Mesendoderm (in vitro differentiated cells): Measurements from ENCODE around the gene FRMPD4.
A peak's percentile ranks its signal among the peaks of the same experiment; 100 is the strongest.

Experiments used
- DNase-seq: peaks from one replicate; pipeline ENCODE4 v3.0.0; 2013
- H2AK5ac ChIP-seq: 2 replicates; pipeline ENCODE4 v1.6.1; 2013; ENCODE audit warnings: low read length, inconsistent platforms
- H2BK120ac ChIP-seq: 2 replicates; pipeline ENCODE4 v1.6.1; 2013; ENCODE audit warnings: low read depth, mild to moderate bottlenecking, low read length, moderate library complexity, mixed read lengths
- H2BK15ac ChIP-seq: replicated peaks from 2 replicates; pipeline ENCODE4 v1.6.1; 2013; ENCODE audit warnings: low read depth, mild to moderate bottlenecking, moderate library complexity
- H2BK5ac ChIP-seq: 2 replicates; pipeline ENCODE4 v1.6.1; 2013; ENCODE audit warnings: low read length, inconsistent platforms
- H3K18ac ChIP-seq: 2 replicates; pipeline ENCODE4 v1.6.1; 2013; ENCODE audit warnings: mild to moderate bottlenecking, low read length, mixed read lengths
- H3K23ac ChIP-seq: one replicate; pipeline ENCODE4 v1.6.1; 2013; ENCODE audit warnings: low read length
- H3K27ac ChIP-seq: 2 replicates; pipeline ENCODE4 v1.5.1; 2013; ENCODE audit warnings: low read depth, mild to moderate bottlenecking, inconsistent platforms, low read length, moderate library complexity
- H3K27me3 ChIP-seq: 2 replicates; pipeline ENCODE4 v1.6.1; 2013; ENCODE audit warnings: low read length, control low read depth, mild to moderate bottlenecking, inconsistent platforms; ENCODE audit not compliant: insufficient read depth, poor library complexity
- H3K36me3 ChIP-seq: 2 replicates; pipeline ENCODE4 v1.6.1; 2013; ENCODE audit warnings: low read length, inconsistent platforms; ENCODE audit not compliant: control insufficient read depth, insufficient read depth
- H3K4ac ChIP-seq: one replicate; pipeline ENCODE4 v1.6.1; 2013; ENCODE audit warnings: low read depth, mild to moderate bottlenecking, low read length, moderate library complexity
- H3K4me1 ChIP-seq: 2 replicates; pipeline ENCODE4 v1.6.1; 2013; ENCODE audit warnings: low read depth, low read length, inconsistent platforms; ENCODE audit not compliant: control insufficient read depth
- H3K4me2 ChIP-seq: 2 replicates; pipeline ENCODE4 v1.6.1; 2013; ENCODE audit warnings: low read length
- H3K4me3 ChIP-seq: 2 replicates; pipeline ENCODE4 v1.5.1; 2013; ENCODE audit warnings: mild to moderate bottlenecking, low read length
- H3K56ac ChIP-seq: one replicate; pipeline ENCODE4 v1.6.1; 2013; ENCODE audit warnings: low read length
- H3K79me1 ChIP-seq: 2 replicates; pipeline ENCODE4 v1.6.1; 2013; ENCODE audit warnings: low read length, inconsistent platforms
- H3K79me2 ChIP-seq: 2 replicates; pipeline ENCODE4 v1.6.1; 2013; ENCODE audit warnings: mild to moderate bottlenecking, low read length; ENCODE audit not compliant: control insufficient read depth, insufficient read depth
- H3K9ac ChIP-seq: 2 replicates; pipeline ENCODE4 v1.6.1; 2013; ENCODE audit warnings: low read length, inconsistent platforms
- H4K5ac ChIP-seq: one replicate; pipeline ENCODE4 v1.6.1; 2013; ENCODE audit warnings: low read length
- H4K8ac ChIP-seq: one replicate; pipeline ENCODE4 v1.6.1; 2013; ENCODE audit warnings: low read depth, mild to moderate bottlenecking, control low read depth, low read length, moderate library complexity
- WGBS: extraction: QIAGEN DNeasy Blood & Tissue Kit; methylation state at CpG from one replicate; pipeline ENCODE4 v1.1.7; 2013; ENCODE audit warnings: low lambda C conversion rate, missing lambda C conversion rate; ENCODE audit not compliant: insufficient coverage; ENCODE audit errors: extremely low coverage; 5-methylcytosine and 5-hydroxymethylcytosine counted together

FRMPD4 gene

GRCh38 chrX:12693754-12694153 lies 555.5 kb downstream of the FRMPD4 start:
- no peak overlapping the region for H2AK5ac ChIP-seq
- H4K8ac ChIP-seq = no peak overlapping the region
- no peak overlapping the region for H2BK120ac ChIP-seq
- H3K4me1 ChIP-seq = no peaks in the 10 kb centered on the region
- H3K27ac ChIP-seq = no peak overlapping the region
- WGBS = no CpG with 5 or more reads among the region's 2 CpGs
- no peaks in the 10 kb centered on the region for H3K79me1 ChIP-seq
- H3K4me3 ChIP-seq = no peak overlapping the region
- H2BK5ac ChIP-seq = no peak overlapping the region
- H3K18ac ChIP-seq = no peak overlapping the region
- H3K56ac ChIP-seq = no peak overlapping the region
- H3K4me2 ChIP-seq = no peak overlapping the region
- H3K23ac ChIP-seq = no peak overlapping the region
- H3K36me3 ChIP-seq = no peaks in the 10 kb centered on the region
- H4K5ac ChIP-seq = no peak overlapping the region
- no peak overlapping the region for H3K4ac ChIP-seq
- H2BK15ac ChIP-seq = no peak overlapping the region
- no peaks in the 10 kb centered on the region for H3K27me3 ChIP-seq
- DNase-seq = no peak
- H3K79me2 ChIP-seq = no peaks in the 10 kb centered on the region
- no peak overlapping the region for H3K9ac ChIP-seq

- Histone ChIP-seq H3K4ac (no peak overlapping the region), H3K4me2 (no peak overlapping the region), H2AK5ac (no peak overlapping the region), H2BK120ac (no peak overlapping the region), H3K4me1 (no peaks in the 10 kb centered on the region), H3K4me3 (no peak overlapping the region), H2BK15ac (no peak overlapping the region), H3K79me1 (no peaks in the 10 kb centered on the region), H4K8ac (no peak overlapping the region), H3K56ac (no peak overlapping the region), H3K9ac (no peak overlapping the region), H3K23ac (no peak overlapping the region), H2BK5ac (no peak overlapping the region), H3K18ac (no peak overlapping the region), H3K79me2 (no peaks in the 10 kb centered on the region), H3K27ac (no peak overlapping the region), H4K5ac (no peak overlapping the region), H3K27me3 (no peaks in the 10 kb centered on the region), H3K36me3 (no peaks in the 10 kb centered on the region)
- WGBS = no CpG with 5 or more reads among the region's 4 CpGs
- no peak for DNase-seq
Measured at GRCh38 chrX:12700745-12701144, 562.5 kb downstream of the FRMPD4 start.

GRCh38 chrX:12701628-12702027 lies 563.4 kb downstream of the FRMPD4 start:
- Histone ChIP-seq H3K4ac (no peak overlapping the region), H4K5ac (no peak overlapping the region), H3K79me1 (no peaks in the 10 kb centered on the region), H3K23ac (no peak overlapping the region), H3K36me3 (no peaks in the 10 kb centered on the region), H3K18ac (no peak overlapping the region), H3K4me3 (no peak overlapping the region), H2BK5ac (no peak overlapping the region), H3K4me2 (no peak overlapping the region), H2BK120ac (no peak overlapping the region), H3K4me1 (no peaks in the 10 kb centered on the region), H3K79me2 (no peaks in the 10 kb centered on the region), H3K56ac (no peak overlapping the region), H3K9ac (no peak overlapping the region), H2AK5ac (no peak overlapping the region), H3K27ac (no peak overlapping the region), H2BK15ac (no peak overlapping the region), H3K27me3 (no peaks in the 10 kb centered on the region), H4K8ac (no peak overlapping the region)
- DNase-seq = peak; percentile 66
- WGBS = no CpG with 5 or more reads among the region's 18 CpGs

- Histone ChIP-seq H3K36me3 (no peaks in the 10 kb centered on the region), H2BK15ac (no peak overlapping the region), H3K4me2 (no peak overlapping the region), H3K4me3 (no peak overlapping the region), H3K56ac (no peak overlapping the region), H4K5ac (no peak overlapping the region), H3K27ac (no peak overlapping the region), H3K18ac (no peak overlapping the region), H2AK5ac (no peak overlapping the region), H3K4me1 (no peaks in the 10 kb centered on the region), H4K8ac (no peak overlapping the region), H2BK120ac (no peak overlapping the region), H3K4ac (no peak overlapping the region), H3K9ac (no peak overlapping the region), H2BK5ac (no peak overlapping the region), H3K27me3 (no peaks in the 10 kb centered on the region), H3K23ac (no peak overlapping the region), H3K79me2 (no peaks in the 10 kb centered on the region), H3K79me1 (no peaks in the 10 kb centered on the region)
- WGBS = no CpG with 5 or more reads among the region's 3 CpGs
- DNase-seq = peak; percentile 13
Measured at GRCh38 chrX:12702509-12703091, 564.3 kb downstream of the FRMPD4 start.

GRCh38 chrX:12704706-12705105 lies 566.4 kb downstream of the FRMPD4 start:
- no peak overlapping the region for H3K4me2 ChIP-seq
- H3K27ac ChIP-seq = no peak overlapping the region
- WGBS = no CpG with 5 or more reads among the region's 7 CpGs

GRCh38 chrX:12709047-12709446 lies 570.8 kb downstream of the FRMPD4 start:
- Histone ChIP-seq H4K5ac (no peak overlapping the region), H2BK120ac (no peak overlapping the region), H3K27me3 (no peaks in the 10 kb centered on the region), H3K4me3 (no peak overlapping the region), H3K23ac (no peak overlapping the region), H3K36me3 (no peaks in the 10 kb centered on the region), H3K9ac (no peak overlapping the region), H3K4me2 (no peak overlapping the region), H3K4ac (no peak overlapping the region), H3K56ac (no peak overlapping the region), H2BK5ac (no peak overlapping the region), H3K79me1 (no peaks in the 10 kb centered on the region), H3K18ac (no peak overlapping the region), H3K4me1 (no peaks in the 10 kb centered on the region), H2AK5ac (no peak overlapping the region), H3K27ac (no peak overlapping the region), H2BK15ac (no peak overlapping the region), H3K79me2 (no peaks in the 10 kb centered on the region), H4K8ac (no peak overlapping the region)
- WGBS = no CpG with 5 or more reads among the region's 9 CpGs
- no peak for DNase-seq

More at GRCh38 chrX:12704706-12705105, 566.4 kb downstream of the FRMPD4 start:
- Histone ChIP-seq H3K23ac (no peak overlapping the region), H2BK120ac (no peak overlapping the region), H4K8ac (no peak overlapping the region), H2BK15ac (no peak overlapping the region), H2AK5ac (no peak overlapping the region), H3K4me1 (no peaks in the 10 kb centered on the region), H3K56ac (no peak overlapping the region), H3K27me3 (no peaks in the 10 kb centered on the region), H3K9ac (no peak overlapping the region), H2BK5ac (no peak overlapping the region), H3K79me1 (no peaks in the 10 kb centered on the region), H4K5ac (no peak overlapping the region), H3K79me2 (no peaks in the 10 kb centered on the region), H3K36me3 (no peaks in the 10 kb centered on the region), H3K18ac (no peak overlapping the region), H3K4me3 (no peak overlapping the region), H3K4ac (no peak overlapping the region)
- DNase-seq = no peak
